Adrenal gland (tissue), 5 donors: ENCODE data around the gene PLEKHD1.

Experiments used
- POLR2A ChIP-seq, 2 donors: fragments of 450-650 bp; IDR thresholded peaks; one replicate each; pipeline ENCODE4 v1.6.1; 2017; ENCODE audit warnings: antibody characterized with exemption in 2 of 2, mild to moderate bottlenecking in 2 of 2, moderate library complexity in 1 of 2
- TF ChIP-seq, protein P1 (sequence below), 6 experiments: fragments of 450-650 bp in 4 of 6; fragments of 200-600 bp in 2 of 6; sonication (generic) in 1 of 6; IDR thresholded peaks; 1 replicate in 5 of 6; 2 replicates in 1 of 6; pipeline versions ENCODE4 v1.5.1 to v1.8.0; 2016 to 2021; ENCODE audit warnings: antibody characterized with exemption in 6 of 6, mild to moderate bottlenecking in 2 of 6, moderate library complexity in 1 of 6
- donor health status: DM: no; HTN: no; CAD: no.

GRCh38 chr14:69491193-69491592 lies 6.7 kb downstream of the PLEKHD1 start:
- TF ChIP-seq, protein P1, sequence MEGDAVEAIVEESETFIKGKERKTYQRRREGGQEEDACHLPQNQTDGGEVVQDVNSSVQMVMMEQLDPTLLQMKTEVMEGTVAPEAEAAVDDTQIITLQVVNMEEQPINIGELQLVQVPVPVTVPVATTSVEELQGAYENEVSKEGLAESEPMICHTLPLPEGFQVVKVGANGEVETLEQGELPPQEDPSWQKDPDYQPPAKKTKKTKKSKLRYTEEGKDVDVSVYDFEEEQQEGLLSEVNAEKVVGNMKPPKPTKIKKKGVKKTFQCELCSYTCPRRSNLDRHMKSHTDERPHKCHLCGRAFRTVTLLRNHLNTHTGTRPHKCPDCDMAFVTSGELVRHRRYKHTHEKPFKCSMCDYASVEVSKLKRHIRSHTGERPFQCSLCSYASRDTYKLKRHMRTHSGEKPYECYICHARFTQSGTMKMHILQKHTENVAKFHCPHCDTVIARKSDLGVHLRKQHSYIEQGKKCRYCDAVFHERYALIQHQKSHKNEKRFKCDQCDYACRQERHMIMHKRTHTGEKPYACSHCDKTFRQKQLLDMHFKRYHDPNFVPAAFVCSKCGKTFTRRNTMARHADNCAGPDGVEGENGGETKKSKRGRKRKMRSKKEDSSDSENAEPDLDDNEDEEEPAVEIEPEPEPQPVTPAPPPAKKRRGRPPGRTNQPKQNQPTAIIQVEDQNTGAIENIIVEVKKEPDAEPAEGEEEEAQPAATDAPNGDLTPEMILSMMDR (IDR thresholded peaks at IDR 0.05) = no peak
- TF ChIP-seq POLR2A (IDR thresholded peaks at IDR 0.05) = no peak
